Measurements from ENCODE around the gene RCVRN.

RCVRN gene

DNA sequence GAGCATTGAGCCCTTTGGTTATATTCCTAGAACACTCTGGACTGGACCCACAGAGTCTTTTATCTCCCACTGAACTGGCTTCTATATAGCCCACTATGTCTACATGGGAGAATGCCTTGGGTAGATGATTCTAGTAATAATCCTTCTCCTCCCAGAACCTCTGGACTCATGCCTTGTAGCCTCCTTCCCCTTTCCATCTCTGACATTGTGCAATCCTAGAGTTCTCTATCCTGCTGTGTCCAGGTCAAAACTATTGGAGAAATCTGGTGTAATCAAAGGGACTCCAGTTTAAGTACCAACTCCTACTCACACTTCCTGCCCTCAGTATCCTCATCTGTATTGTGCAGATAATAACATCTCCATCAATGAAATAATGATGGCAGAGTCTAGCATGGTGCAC, 9.1 kb downstream of the RCVRN start:
- no peak for DNase-seq

DNA sequence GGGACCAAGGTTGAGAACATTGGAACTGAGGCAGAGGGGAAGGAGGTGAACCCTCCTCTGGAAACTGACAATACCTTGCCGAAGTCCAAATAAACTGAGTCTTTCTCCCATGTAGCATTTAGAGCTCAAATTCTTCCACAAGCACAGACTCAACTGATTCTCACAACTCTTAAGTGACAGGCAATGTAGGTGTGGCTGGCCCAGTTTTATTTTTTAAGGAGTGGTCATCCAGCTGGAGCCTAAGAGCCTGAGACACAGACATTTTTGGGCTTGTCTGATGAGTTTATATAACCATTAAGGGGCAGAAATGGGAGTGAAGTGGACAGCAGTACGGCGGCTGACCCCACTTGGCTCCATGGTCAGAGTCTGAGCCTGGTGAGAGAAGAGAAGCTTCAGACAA, 10.8 kb downstream of the RCVRN start:
- no peak for DNase-seq

DNA sequence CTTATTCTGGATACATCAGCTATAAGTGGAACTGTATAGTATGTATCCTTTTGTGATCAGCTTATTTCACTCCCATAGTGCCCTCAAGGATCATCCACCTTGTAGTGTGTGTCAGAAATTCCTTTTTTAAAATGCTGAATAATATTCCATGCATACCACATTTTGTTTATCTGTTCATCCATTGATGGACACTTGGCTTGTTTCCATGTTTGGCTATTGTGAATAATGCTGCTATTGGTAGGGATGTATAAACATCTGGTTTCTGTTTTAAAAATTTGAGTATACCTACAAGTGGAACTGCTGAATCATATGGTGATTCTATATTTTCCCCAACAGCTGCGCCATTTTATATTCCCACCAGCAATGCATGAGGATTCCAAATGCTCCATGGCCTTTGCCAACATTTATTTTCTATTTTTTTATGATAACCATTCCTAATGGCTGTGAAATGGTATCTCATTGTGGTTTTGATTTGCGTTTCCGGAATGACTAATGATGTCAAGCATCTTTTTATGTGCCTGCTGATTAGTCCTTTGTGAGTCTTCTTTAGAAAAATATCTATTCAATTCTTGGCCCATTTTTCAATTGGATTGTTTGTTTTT, 11.6 kb downstream of the RCVRN start:
- DNase-seq = no peak

- DNase-seq = no peak
These were observed 14.9 kb downstream of the RCVRN start for GRCh38 chr17:9890124-9890523.

DNA sequence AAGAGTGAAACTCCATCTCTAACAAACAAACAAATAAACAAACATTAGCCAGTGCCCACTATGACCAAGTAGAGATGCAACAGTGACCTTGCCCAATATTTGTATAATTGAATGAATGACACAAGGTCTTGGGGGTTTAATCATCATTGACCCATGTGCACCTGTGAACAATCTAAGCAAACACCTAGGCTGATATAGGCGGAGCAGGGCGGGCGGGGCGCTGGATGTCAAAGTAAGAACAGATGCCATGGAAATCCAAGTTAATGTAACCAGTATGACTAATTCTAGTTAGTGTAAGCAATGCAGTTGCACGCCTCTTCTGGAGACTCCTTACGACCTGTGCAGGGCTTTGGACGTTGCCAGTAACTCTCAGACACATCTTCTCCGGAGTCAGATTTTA, 17.6 kb downstream of the RCVRN start:
- DNase-seq = no peak

DNA sequence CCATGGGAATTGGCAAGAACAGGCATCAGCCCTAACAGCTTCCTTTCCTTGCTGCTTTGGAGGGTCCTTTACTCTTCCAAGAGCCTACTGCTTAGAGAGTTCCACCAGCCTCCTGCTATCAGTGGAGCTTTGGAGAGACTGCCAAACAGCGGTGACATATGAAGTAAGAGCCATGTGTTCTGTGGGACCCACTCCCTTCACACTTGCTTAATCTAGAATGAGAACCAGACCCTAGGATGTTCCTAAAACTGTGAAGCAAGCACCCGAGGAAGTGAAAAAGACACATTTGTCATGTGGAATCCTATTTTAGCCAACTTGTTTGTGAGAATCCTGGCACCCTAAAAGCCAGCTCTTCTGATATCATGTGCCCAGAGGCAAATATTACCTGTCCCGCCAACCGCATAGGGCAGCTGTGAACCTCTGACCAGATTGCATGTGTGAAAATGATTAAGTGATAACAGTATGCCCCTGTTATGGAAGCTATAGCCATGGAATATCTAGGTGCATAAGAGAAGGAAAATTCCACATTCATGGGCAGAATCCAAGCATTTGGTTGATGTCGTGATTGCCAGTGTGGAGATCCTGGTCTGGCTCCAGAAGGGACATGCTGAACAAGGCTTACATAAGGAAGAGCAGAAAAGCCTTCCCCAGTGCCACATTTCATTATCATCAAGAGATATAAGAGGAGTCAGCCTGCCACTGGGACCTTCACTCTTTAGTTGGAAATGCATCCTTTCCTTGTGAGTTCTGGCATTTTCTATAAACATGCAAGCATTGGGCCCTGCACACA, 18.7 kb downstream of the RCVRN start:
- DNase-seq = no peak

DNA sequence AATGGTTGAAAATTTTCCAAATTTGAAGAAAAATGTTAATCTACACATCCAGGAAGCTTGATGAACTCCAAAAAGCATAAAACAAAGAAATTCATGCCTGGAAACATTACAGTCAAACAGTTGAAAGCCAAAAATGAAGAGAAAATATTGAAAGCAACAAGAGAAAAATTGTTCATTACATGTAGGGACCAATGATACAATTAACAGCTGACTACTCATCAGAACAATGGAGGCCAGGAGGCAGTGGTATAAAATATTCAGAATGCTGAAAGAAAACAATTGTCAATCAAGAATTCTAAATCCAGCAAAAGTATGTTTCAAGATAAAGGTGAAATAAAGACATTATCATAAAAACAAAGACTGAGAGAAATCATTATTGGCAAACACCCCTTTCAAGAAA, 21.6 kb downstream of the RCVRN start:
- no peak for DNase-seq

GRCh38 chr17:9880582-9880999, 24.5 kb downstream of the RCVRN start:
- DNase-seq = no peak

DNA sequence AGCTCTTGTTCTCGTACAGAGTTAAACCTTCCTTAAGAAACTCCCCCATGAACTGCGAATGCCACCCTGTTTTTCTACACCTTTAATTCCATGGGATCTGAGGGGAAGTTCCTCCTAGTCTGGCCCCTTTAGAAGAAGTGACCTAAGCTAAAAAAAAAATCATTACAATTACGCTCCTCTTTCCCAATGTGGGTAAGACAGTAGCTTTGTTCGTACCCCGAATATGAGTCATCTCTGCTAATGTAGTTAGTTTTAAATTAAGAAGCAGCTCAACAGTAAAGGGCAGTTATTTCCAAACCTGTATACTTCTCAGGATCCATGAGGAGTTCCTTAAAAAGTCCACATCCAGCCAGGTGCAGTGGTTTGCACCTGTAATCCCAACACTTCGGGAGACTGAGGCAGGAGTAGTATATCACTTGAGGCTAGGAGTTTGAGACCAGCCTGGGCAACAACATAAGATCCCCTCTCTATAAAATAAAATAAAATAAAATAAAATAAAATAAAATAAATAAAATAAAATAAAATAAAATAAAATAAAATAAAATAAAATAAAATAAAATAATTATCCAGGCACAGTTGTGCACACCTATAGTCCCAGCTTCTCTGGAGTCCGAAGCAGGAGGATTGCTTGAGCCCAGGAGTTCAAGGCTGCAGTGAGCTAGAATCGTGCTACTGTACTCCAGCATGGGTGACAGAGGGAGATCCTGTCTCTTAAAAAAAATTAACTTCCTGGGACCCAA, 26.1 kb downstream of the RCVRN start:
- no peak for DNase-seq

DNA sequence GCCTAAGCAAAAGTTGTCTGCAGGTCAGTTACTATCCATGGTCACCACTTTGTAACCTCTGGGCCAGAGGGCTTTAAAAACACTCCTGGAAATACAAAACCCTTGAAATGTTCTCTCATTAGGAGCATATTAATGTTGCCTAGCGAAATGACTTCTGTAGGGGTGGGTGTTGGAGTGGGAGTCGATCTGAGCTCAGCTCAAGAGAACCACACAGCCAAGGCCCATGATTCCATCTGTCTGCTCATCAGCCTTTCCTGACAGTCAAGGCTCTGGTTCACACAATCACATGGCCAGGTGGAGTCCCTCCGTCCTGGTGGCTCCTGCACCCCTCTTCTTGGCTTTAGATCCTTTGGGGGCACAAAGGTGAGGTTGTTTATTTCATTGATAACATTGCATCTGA, 26.7 kb downstream of the RCVRN start:
- DNase-seq = no peak

DNA sequence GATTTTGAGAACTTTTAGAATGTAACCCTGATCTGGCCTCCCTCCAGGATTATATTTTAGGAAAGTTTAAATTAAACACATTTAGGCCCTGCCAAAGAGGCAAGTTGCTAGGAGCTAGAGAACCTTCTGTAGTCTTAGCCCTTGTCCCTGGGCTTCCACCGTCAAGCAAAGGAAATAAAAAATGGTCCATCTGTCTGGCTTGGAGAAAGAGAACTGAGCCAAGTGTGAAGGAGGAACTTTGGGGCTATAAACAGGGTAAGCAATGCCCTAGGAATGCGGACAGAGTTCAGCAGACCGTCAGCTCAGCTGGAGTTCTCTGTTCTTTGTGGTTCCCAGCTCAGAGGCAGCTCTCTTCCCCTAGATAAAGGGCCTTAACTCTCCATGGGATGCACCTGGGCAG, 29.6 kb downstream of the RCVRN start:
- no peak for DNase-seq

DNA sequence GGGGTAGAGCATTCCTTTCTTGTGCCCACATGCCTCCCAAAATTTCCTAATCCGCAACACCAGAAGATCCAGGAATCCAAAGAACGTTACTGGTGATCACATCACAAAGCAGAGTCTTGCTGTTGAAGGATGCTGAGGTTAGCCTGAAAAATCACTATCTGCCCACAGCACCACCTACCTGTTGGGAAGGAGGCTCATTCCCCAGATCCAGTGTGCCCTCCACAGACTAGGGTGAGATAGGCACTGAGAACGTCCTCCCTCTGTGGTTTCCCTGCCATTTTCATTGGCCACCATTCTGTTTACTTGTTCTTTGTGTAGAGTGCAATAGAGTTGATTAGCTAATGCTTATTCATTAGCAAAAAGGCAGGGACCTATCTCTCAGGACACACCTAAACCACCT, 30.3 kb downstream of the RCVRN start:
- no peak for DNase-seq

GRCh38 chr17:9872852-9873251, 32.2 kb downstream of the RCVRN start:
- no peak for DNase-seq

DNA sequence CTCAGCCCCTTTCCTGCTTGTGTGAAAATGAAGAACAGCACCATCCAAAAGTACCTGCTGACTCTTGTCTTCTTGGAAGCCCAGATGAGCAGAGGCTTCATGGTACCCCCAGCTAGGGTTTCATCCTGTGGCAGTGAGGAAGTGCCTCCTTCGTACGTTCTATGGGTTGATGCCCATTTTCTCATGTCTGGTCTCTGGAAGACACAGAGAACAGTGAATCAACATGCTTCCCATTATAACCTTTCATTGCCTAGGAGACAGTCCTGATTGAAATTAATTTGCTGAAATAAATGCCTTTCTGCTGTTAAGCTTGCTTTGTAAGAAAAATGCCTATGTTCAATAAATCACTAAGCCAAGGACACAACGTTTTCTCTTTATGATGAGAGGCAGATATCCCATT, 36.5 kb downstream of the RCVRN start:
- no peak for DNase-seq

GRCh38 chr17:9865586-9865985, 39.5 kb downstream of the RCVRN start:
- DNase-seq = no peak

GRCh38 chr17:9862949-9863348, 42.1 kb downstream of the RCVRN start:
- no peak for DNase-seq

GRCh38 chr17:9862220-9862619, 42.9 kb downstream of the RCVRN start:
- no peak for DNase-seq

- DNase-seq = no peak
These were observed 44.2 kb downstream of the RCVRN start for GRCh38 chr17:9860851-9861250.

- no peak for DNase-seq
These were observed 45.3 kb downstream of the RCVRN start for GRCh38 chr17:9859781-9860180.

- no peak for DNase-seq
These were observed 50.0 kb downstream of the RCVRN start for GRCh38 chr17:9855036-9855435.

DNA sequence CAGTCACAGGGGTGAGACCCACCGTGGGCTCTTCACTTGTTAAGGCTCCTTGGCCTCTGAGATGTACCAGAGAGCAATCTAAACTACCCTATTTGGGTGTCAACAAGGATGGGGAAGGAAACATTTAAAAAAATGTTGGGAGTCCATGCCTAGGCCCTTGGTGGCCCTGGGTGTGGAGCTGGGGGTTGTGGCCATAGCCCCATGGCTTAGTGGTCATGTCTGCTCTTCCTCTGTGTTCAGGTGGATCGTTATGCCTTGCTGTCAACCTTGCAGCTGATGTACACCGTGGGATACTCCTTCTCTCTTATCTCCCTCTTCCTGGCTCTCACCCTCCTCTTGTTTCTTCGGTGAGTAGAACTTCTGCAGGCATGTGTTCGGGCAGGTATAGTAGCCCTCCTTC, 50.8 kb downstream of the RCVRN start:
- DNase-seq = no peak

DNA sequence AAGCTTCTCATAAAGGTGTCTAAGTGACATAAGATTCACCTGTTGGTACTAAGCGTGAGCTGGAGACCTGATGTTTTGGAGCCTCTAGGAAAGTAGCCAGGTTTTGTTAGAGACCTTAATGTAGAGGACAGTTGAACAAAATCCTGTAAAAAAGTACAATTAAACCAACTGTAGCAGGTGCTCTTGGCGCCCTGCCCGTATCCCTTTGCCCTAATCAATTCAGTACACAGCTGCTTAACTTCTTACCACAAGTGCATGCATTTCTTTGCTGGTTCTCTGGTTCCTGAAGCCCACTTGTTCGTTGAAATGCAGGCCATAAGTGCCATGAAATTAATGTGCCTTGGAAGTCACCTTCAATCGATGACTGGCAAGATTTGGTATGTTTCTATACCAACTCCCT, 54.9 kb downstream of the RCVRN start:
- no peak for DNase-seq
